IMR-90 (cell line): ENCODE results near the gene CUX1.

Source experiments
- BHLHE40 ChIP-seq: fragments of 150-350 bp; IDR thresholded peaks from 2 replicates; pipeline ENCODE4 v1.6.1; 2016; ENCODE audit warnings: mild to moderate bottlenecking, low read depth, low read length
- CEBPB ChIP-seq: IDR thresholded peaks from 2 replicates; pipeline ENCODE4 v1.6.1; 2012; ENCODE audit warnings: low read depth, low read length, improper control_type of control experiment
- ELK1 ChIP-seq: fragments of 150-350 bp; IDR thresholded peaks from 2 replicates; pipeline ENCODE4 v1.6.1; 2016; ENCODE audit warnings: low read depth, mild to moderate bottlenecking, low read length, moderate library complexity, borderline replicate concordance
- FOS ChIP-seq: fragments of 150-350 bp; IDR thresholded peaks from 2 replicates; pipeline ENCODE4 v1.6.1; 2016; ENCODE audit warnings: low read depth, low read length
- MAFK ChIP-seq: IDR thresholded peaks from 2 replicates; pipeline ENCODE4 v1.6.1; 2012; ENCODE audit warnings: low read depth, low read length, improper control_type of control experiment
- MAZ ChIP-seq: IDR thresholded peaks from 2 replicates; pipeline ENCODE4 v1.6.1; 2012; ENCODE audit warnings: low read depth, mild to moderate bottlenecking, low read length, improper control_type of control experiment, moderate library complexity, borderline replicate concordance
- MXI1 ChIP-seq: IDR thresholded peaks from 2 replicates; pipeline ENCODE4 v1.6.1; 2012; ENCODE audit warnings: low read depth, mild to moderate bottlenecking, low read length, moderate library complexity, borderline replicate concordance
- POLR2A ChIP-seq: IDR thresholded peaks from 2 replicates; pipeline ENCODE4 v1.6.1; 2012; ENCODE audit warnings: mild to moderate bottlenecking, low read depth, low read length
- RFX5 ChIP-seq: IDR thresholded peaks from 2 replicates; pipeline ENCODE4 v1.8.0; 2012; ENCODE audit warnings: low read depth, mild to moderate bottlenecking, low read length, moderate library complexity
- USF2 ChIP-seq: fragments of 150-350 bp; IDR thresholded peaks from 2 replicates; pipeline ENCODE4 v1.6.1; 2017; ENCODE audit warnings: mild to moderate bottlenecking, antibody characterized with exemption, low read length, low read depth
- TF ChIP-seq, protein P1 (sequence below): conservative IDR thresholded peaks from 2 replicates; pipeline ENCODE4 v1.5.1; 2012; ENCODE audit warnings: mild to moderate bottlenecking, low read depth, low read length, improper control_type of control experiment

- TF ChIP-seq, protein P1, sequence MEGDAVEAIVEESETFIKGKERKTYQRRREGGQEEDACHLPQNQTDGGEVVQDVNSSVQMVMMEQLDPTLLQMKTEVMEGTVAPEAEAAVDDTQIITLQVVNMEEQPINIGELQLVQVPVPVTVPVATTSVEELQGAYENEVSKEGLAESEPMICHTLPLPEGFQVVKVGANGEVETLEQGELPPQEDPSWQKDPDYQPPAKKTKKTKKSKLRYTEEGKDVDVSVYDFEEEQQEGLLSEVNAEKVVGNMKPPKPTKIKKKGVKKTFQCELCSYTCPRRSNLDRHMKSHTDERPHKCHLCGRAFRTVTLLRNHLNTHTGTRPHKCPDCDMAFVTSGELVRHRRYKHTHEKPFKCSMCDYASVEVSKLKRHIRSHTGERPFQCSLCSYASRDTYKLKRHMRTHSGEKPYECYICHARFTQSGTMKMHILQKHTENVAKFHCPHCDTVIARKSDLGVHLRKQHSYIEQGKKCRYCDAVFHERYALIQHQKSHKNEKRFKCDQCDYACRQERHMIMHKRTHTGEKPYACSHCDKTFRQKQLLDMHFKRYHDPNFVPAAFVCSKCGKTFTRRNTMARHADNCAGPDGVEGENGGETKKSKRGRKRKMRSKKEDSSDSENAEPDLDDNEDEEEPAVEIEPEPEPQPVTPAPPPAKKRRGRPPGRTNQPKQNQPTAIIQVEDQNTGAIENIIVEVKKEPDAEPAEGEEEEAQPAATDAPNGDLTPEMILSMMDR = no peak
- no peak for TF ChIP-seq POLR2A
- no peak for TF ChIP-seq RFX5
- no peak for TF ChIP-seq FOS
- no peak for TF ChIP-seq BHLHE40
- no peak for TF ChIP-seq MAFK
- no peak for TF ChIP-seq MXI1
- TF ChIP-seq MAZ = no peak
- no peak for TF ChIP-seq USF2
- no peak for TF ChIP-seq ELK1
- peak; percentile 89 for TF ChIP-seq CEBPB
These were observed 335.5 kb downstream of the CUX1 start for GRCh38 chr7:102152672-102153598.
